Measurements from ENCODE around the gene BCL2L1.

DNA sequence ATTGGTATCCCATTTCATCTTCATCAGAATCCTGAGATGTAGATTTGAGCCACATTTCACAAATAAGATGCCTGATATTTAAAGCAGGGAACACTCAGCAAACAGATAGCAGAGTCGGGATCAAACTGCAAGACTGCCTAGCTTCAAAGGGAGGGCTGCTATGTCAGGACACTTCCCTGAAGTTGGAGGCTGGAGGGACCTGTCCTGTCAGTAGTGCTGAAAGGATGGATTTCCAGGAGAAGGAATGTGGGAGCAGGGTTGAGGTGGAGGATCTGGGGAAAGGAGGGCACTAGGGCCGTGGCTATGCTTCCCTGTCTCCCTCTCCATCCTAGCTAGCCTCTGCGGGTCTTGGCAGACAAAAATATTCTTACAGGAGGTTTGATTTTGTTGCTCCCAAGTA lies 52.8 kb downstream of the BCL2L1 start:
- no peak for TF ChIP-seq POLR2A (IDR thresholded peaks at IDR 0.05; ENCODE audit: low read depth, low read length)
- TF ChIP-seq TAF1 (IDR thresholded peaks at IDR 0.05; ENCODE audit: low read depth, low read length) = no peak
- no peak for TF ChIP-seq POLR2AphosphoS5 (IDR thresholded peaks at IDR 0.05; ENCODE audit: low read depth, low read length)
- no peak for TF ChIP-seq SPI1 (IDR thresholded peaks at IDR 0.05; ENCODE audit: low read depth, low read length)
- TF ChIP-seq PAX5 (IDR thresholded peaks at IDR 0.05; ENCODE audit: insufficient read depth, low read length, severe bottlenecking) = no peak
- TF ChIP-seq POU2F2 (IDR thresholded peaks at IDR 0.05; ENCODE audit: low read depth, low read length) = no peak

Measured in GM12891 (cell line).